ENCODE results near the gene ARMC9.

- TF ChIP-seq CTCF (IDR thresholded peaks at IDR 0.05) (no peak), POLR2A (IDR thresholded peaks at IDR 0.05) (no peak), EP300 (IDR thresholded peaks at IDR 0.05; ENCODE audit: low read depth) (no peak)
Observed at GRCh38 chr2:231347081-231347480, 148.7 kb downstream of the ARMC9 start.
